COLO668 (cell line): Measurements from ENCODE around the gene LIM2.
A peak's percentile ranks its signal among the peaks of the same experiment; 100 is the strongest.

Experiments used
- DNase-seq: peaks from one replicate; lab custom pipeline; 2025; ENCODE audit not compliant: unreplicated experiment; lab: John Stamatoyannopoulos, UW

The LIM2 gene

GRCh38 chr19:51366389-51367254 lies 21.2 kb downstream of the LIM2 start:
- peak; percentile 93 for DNase-seq

- no peak for DNase-seq
Measured at GRCh38 chr19:51365965-51366388, 21.8 kb downstream of the LIM2 start, which contains the start of gene ETFB. Gene ETFB (minus strand): TSS chr19:51366388. CDS start chr19:51366326, 62 bp downstream.

- peak; percentile 23 for DNase-seq
Measured at GRCh38 chr19:51365211-51365964, 22.4 kb downstream of the LIM2 start.

GRCh38 chr19:51364200-51365106 lies 23.3 kb downstream of the LIM2 start:
- peak; percentile 8 for DNase-seq

- no peak for DNase-seq
Measured at GRCh38 chr19:51361239-51361638, 26.5 kb downstream of the LIM2 start.

GRCh38 chr19:51359294-51359693 lies 28.5 kb downstream of the LIM2 start:
- DNase-seq = no peak

GRCh38 chr19:51357952-51358351 lies 29.8 kb downstream of the LIM2 start:
- no peak for DNase-seq

- DNase-seq = no peak
Measured at GRCh38 chr19:51356159-51356801, 31.5 kb downstream of the LIM2 start.

- DNase-seq = no peak
Measured at GRCh38 chr19:51354742-51355148, 33.0 kb downstream of the LIM2 start.

GRCh38 chr19:51354103-51354741 lies 33.6 kb downstream of the LIM2 start:
- no peak for DNase-seq

- no peak for DNase-seq
Measured at GRCh38 chr19:51352783-51353360, 34.9 kb downstream of the LIM2 start.

- no peak for DNase-seq
Measured at GRCh38 chr19:51351266-51351990, 36.3 kb downstream of the LIM2 start.

GRCh38 chr19:51347209-51347928 lies 40.4 kb downstream of the LIM2 start:
- DNase-seq = no peak

- DNase-seq = no peak
Measured at GRCh38 chr19:51346742-51347141, 41.0 kb downstream of the LIM2 start.

- DNase-seq = no peak
Measured at GRCh38 chr19:51345076-51345620, 42.6 kb downstream of the LIM2 start.

- DNase-seq = no peak
Measured at GRCh38 chr19:51342631-51343569, 44.9 kb downstream of the LIM2 start.
